GM18520 (cell line): ENCODE results near the gene NBEA.

Experiments used
- ATAC-seq: cut with Tn5 transposase; IDR thresholded peaks from one replicate; pipeline ENCODE4 v1.9.1; 2021; ENCODE audit not compliant: unreplicated experiment

NBEA gene

DNA sequence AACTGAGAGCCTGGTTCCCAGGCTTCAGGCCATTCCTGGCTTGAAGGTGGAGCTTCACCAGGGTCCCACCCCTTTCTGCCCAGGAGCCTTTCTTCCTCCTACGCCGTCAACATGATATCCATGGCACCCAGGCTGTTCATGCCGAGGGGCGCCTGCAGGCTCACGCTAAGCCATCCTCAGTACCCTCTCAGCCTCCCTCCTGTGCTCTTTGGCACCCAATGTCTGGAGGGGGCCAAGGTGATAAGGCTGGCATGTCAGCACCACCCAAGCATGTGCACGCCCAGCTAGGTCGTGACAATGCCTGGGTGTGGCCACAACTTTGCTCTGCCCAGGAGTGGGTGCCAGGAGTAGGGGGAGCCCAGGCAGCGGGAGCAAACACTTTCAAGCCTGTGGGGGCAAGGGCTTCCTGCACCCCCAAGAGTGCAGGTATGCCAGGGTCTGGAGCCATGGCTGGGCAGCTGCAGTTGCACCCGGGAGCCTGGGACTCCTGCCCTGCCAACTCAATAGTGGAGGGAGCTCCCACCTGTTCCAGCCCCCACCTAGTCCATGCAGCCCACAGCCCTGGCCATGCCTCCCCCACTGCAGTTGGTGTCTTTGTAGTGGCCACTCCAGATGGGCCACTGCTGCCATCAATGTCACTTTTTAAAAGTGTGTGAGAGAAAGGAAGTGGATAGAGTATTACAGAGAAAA is 314.5 kb downstream of the NBEA start:
- ATAC-seq: no peak

DNA sequence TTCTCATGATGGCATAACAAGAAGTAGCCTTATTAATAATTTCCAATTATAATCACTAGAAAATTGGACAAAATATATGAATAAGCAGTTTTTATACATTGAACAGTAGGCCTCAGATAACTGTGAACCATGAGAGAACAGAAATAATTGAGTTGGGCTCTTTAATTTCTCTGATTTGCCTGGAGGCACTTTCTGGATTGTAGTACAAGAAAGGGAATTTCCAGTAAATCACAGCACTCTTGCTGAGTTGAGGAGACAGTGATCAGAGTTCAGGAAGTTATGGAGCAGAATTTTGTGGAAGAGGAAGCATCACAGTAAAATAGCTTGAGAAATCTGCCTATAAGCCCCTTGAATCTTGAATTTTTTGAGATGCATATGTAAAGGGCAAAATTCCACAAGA is 318.2 kb downstream of the NBEA start:
- no peak for ATAC-seq

DNA sequence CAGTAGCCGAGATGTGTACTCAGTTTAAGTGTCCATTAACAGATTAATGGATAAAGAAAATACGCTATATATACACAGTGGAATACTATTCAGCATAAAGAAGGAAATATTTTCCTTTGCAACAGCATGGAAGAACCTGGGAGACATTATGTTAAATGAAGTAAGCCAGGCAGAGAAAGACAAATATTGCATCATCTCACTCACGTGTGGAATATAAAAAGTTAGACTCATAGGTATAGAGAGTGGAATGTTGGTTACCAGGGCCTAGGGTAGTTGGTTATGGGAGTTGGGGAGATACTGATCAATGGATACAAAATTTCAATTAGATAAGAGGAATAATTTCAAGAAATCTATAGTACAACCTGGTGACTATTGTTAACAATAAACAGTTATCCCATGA is 324.3 kb downstream of the NBEA start:
- ATAC-seq: no peak

GRCh38 chr13:35278917-35279316 is 336.8 kb downstream of the NBEA start:
- no peak for ATAC-seq

- no peak for ATAC-seq
These were observed 337.4 kb downstream of the NBEA start for GRCh38 chr13:35279500-35279899.

DNA sequence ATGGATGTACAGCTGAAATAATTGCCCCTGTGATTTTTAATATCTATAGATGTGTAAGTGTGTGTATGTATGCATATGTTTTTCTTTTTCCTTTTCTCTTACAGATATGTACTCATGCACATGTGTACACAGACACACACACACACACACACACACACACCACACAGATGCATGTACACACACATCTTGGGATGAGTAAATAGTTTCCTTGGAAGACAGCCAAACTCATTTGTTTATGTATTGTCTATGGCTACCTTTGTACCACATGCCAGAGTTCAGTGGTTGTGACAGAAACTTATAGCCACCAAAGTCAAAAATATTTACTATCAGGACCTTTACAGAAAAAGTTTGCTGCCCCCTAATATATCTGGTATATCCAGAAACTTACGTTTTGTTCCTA is 341.8 kb downstream of the NBEA start:
- no peak for ATAC-seq

DNA sequence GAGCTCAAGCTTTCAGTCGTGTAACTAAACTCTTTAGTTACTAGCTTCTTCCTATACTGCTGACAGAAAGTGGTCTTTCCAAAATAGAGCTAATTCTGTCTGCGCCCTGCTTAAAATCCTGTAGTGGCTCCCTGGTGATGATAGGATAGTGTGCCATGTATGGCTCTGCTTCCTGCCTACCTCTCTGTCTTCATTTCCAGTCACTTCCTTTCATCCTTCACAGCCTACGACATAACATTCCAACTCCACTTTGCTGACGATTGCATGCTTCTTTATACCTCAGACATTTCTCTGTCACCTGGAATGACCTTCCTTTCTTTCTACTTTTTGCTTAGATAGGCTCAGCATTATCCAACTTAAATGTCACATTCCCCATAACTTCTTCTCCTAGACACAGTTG is 343.6 kb downstream of the NBEA start:
- no peak for ATAC-seq

DNA sequence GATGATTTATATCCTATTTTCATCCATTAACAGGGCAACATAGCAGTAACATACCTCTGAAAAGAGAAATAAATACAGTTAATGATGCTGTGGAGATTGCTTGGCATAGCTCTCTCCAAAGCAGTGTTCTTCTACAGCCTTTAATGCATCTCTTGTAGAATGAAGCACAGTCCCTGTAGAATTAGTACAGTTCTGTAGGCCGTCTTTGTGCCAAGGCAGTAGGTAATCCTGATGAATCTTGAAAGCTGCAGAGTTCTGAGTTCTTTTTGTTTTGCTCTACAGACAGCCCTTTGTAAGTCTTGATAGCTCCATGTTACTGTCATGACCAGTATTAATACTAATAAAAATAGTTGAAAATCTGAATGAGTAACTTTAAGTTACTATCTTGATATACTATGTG is 350.3 kb downstream of the NBEA start:
- no peak for ATAC-seq

GRCh38 chr13:35293579-35294226 is 351.6 kb downstream of the NBEA start:
- no peak for ATAC-seq

GRCh38 chr13:35309706-35310105 is 367.6 kb downstream of the NBEA start:
- no peak for ATAC-seq

- no peak for ATAC-seq
These were observed 390.1 kb downstream of the NBEA start for GRCh38 chr13:35332134-35332533.

DNA sequence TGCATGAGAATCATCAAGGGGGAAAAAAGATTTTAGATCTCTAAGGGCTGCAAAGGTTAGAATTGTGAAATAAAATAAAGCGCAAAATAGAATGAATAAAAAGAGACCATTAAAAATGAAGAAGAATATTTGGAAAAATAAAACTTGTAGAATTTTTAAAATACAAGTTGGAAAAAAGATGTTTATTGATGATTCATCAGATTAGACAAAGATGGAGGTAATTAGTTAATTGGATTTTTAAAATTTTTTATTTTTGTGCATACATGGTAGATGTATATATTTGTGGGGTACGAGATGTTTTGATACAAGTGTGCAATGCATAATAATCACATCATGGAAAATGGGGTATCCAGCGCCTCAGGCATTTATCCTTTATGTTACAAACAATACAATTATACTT is 391.1 kb downstream of the NBEA start:
- ATAC-seq: no peak

- ATAC-seq: no peak
These were observed 400.4 kb downstream of the NBEA start for GRCh38 chr13:35342440-35342839.

GRCh38 chr13:35343417-35343816 is 401.3 kb downstream of the NBEA start:
- no peak for ATAC-seq

- no peak for ATAC-seq
These were observed 403.9 kb downstream of the NBEA start for GRCh38 chr13:35345992-35346391.

- no peak for ATAC-seq
These were observed 404.4 kb downstream of the NBEA start for GRCh38 chr13:35346494-35346893.

- no peak for ATAC-seq
These were observed 405.7 kb downstream of the NBEA start for GRCh38 chr13:35347679-35348205.

GRCh38 chr13:35349052-35349451 is 407.0 kb downstream of the NBEA start:
- ATAC-seq: no peak

- ATAC-seq: peak; percentile 87
These were observed 407.7 kb downstream of the NBEA start for GRCh38 chr13:35349673-35350278.

- ATAC-seq: no peak
These were observed 412.2 kb downstream of the NBEA start for GRCh38 chr13:35354285-35354684.

DNA sequence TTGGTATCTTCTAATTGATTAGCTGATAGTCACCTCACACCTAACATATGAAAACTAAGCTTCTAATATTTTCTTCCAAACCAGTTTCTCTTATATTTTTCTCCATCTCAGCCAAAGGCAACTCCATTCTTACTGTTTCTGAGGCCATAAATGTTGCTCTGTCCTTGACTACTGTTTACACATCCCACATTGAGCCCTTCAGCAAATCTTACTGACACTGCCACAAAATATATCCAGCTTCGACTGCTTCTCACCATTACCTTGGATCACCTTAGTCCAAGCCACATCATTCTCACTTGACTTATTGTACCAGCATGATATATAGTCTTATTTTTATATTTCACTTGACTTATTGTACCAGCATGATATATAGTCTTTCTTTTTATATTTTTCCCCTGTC is 412.8 kb downstream of the NBEA start:
- ATAC-seq: no peak

- no peak for ATAC-seq
These were observed 414.5 kb downstream of the NBEA start for GRCh38 chr13:35356572-35356971.
